Coronary artery (tissue), 2 donors: ENCODE data around the gene RXRG.

Source experiments
- DNase-seq: peaks from one replicate; pipeline ENCODE4 v3.0.0-alpha.2; 2017; ENCODE audit warnings: low spot score
- H3K27ac ChIP-seq, 2 donors: fragments of 200-600 bp; sonication (generic); one replicate each; pipeline ENCODE4 v1.5.1; 2016 to 2019
- H3K4me3 ChIP-seq: fragments of 200-600 bp; sonication (generic); 2 replicates; pipeline ENCODE4 v1.5.1; 2016; ENCODE audit warnings: mild to moderate bottlenecking, moderate library complexity
- TF ChIP-seq, protein P1 (sequence below): fragments of 200-600 bp; sonication (generic); IDR thresholded peaks from one replicate; pipeline ENCODE4 v1.5.1; 2019; ENCODE audit warnings: antibody characterized with exemption

The RXRG gene

DNA sequence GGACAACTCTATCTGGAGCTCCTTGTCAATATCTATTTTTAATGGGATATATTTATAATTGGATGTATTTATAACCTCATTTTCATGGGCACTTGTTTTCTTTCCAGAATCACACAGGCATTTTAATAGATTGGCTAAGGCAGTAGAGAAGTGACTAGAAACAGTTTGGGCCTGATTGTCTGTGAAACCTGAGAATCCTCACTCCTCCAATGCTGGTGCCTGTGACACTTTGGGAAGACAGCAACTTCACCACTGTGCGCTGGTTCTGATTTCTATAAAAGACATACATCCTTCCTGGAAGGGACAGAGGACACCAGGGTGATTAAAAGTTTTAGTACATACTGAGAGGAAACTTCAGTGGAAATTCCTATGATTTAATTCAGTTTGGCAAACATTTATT is 39.6 kb upstream of the RXRG start:
- Histone ChIP-seq H3K4me3 (no peak overlapping the region), H3K27ac (no peak overlapping the region)
- TF ChIP-seq, protein P1, sequence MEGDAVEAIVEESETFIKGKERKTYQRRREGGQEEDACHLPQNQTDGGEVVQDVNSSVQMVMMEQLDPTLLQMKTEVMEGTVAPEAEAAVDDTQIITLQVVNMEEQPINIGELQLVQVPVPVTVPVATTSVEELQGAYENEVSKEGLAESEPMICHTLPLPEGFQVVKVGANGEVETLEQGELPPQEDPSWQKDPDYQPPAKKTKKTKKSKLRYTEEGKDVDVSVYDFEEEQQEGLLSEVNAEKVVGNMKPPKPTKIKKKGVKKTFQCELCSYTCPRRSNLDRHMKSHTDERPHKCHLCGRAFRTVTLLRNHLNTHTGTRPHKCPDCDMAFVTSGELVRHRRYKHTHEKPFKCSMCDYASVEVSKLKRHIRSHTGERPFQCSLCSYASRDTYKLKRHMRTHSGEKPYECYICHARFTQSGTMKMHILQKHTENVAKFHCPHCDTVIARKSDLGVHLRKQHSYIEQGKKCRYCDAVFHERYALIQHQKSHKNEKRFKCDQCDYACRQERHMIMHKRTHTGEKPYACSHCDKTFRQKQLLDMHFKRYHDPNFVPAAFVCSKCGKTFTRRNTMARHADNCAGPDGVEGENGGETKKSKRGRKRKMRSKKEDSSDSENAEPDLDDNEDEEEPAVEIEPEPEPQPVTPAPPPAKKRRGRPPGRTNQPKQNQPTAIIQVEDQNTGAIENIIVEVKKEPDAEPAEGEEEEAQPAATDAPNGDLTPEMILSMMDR: no peak
- DNase-seq: no peak

GRCh38 chr1:165483412-165483811 is 38.5 kb upstream of the RXRG start:
- DNase-seq: no peak
- TF ChIP-seq, protein P1: no peak
- H3K27ac ChIP-seq: no peak overlapping the region
- no peak overlapping the region for H3K4me3 ChIP-seq

DNA sequence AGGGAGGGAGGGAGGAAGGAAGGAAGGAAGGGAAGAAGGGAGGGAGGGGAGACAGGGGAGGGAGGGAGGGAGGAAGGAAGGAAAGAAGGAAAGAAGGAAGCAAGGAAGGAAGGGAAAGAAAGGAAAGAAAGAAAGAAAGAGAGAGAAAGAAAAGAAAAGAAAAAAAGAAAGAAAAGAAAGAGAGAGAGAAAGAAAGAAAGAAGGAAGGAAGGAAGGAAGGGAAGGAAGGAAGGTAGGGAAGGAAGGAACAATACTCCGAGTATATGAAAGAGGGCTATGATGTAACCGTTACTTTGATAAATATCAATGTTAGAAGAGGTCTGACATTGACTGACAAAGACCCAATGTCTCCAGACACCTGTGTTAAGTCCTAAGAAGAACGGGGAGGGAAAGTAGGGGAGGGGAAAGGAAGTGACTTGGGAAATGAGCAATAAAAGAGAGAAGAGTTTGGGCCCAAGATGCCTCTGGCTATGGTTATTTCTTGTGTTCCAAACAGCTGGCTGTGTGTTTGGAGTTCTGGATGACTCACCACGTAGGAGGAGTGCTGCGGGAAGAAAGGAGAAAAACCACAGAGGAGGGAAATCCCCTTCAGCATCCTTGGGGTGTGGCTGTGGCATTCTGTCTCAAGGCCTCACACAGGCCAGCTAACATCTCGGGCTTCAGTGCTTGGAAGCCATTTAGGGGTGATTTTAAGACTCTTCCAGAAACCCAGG is 37.0 kb upstream of the RXRG start:
- H3K27ac ChIP-seq: no peak overlapping the region
- H3K4me3 ChIP-seq: no peak overlapping the region
- no peak for DNase-seq
- TF ChIP-seq, protein P1: no peak

DNA sequence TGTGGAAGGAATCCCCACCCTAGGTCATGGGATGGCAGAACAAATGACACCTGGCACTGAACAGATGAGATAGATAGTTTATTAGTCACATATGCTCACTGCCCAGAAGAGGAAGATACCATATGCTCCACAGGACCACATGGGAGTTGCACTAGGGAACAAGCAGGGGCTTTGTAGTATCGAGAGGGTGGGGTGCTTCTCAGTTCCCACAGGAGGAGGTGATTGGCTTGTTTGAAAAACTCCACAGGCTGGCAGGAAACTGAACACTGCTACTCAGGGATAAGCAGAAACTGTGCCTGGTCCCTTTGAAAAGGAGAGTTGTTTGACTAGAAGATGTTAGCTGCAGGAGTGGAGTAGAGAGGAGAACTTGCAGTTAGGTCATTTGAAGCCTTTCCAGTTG is 31.9 kb upstream of the RXRG start:
- no peak overlapping the region for H3K27ac ChIP-seq
- TF ChIP-seq, protein P1: no peak
- DNase-seq: no peak
- H3K4me3 ChIP-seq: no peak overlapping the region

DNA sequence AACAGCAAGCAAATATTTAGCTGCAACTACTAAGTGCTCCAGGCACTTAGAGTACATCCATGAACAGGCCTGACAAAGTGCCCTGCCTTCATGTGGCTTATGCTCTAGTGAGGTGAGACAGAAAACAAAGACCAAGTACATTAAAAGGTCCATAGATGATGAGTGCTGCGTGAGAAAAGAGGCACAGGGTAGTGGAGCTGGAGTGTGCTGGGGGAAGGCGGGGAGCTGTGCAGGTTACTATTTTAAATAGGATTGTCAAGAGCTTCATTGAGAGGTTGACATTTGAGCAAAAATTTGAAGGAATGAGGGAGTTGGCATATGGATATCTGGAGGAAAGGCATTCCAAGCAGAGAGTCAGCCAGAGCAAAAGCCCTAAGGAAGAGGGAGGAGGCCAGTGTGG is 29.3 kb upstream of the RXRG start:
- no peak overlapping the region for H3K4me3 ChIP-seq
- H3K27ac ChIP-seq: no peak overlapping the region
- TF ChIP-seq, protein P1: no peak
- no peak for DNase-seq

DNA sequence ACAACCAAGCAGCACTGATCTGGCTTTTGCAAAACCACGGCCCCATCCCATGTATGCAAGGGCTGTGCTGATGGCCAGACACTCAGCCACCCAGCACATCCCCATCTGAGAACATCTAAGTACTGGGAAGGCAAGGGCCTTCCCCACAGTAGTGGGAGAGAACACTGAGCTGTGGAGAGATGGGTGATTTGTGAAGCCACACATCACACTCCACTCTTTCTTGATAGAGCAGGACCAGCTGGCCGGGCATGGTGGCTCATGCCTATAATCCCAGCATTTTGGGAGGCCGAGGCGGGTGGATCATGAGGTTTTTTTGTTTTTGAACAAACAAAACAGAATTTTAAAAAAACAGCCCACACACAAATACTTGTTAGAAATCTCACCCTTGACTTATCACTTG is 28.2 kb upstream of the RXRG start:
- Histone ChIP-seq H3K27ac (no peak overlapping the region), H3K4me3 (no peak overlapping the region)
- DNase-seq: no peak
- TF ChIP-seq, protein P1: no peak

GRCh38 chr1:165468726-165469249 is 23.9 kb upstream of the RXRG start:
- H3K27ac ChIP-seq: no peak overlapping the region
- TF ChIP-seq, protein P1: no peak
- no peak for DNase-seq
- no peak overlapping the region for H3K4me3 ChIP-seq
